Measurements from ENCODE around the gene NRXN3. TPM values are rescaled to one million over a fixed set of nuclear protein-coding genes. Genes with fewer than 3 reads are reported as not detected.

The NRXN3 gene
- total and polyA plus RNA-seq, 4 donors, result 0.07 to 1.2 (median 0.23) TPM

- Histone ChIP-seq H3K4me3 (ENCODE audit: low read depth in 1 of 3, low read length in 3 of 3) (no peak overlapping the region), H3K36me3 (ENCODE audit: control insufficient read depth in 4 of 4, insufficient read depth in 3 of 4, low read depth in 1 of 4, low read length in 3 of 4) (no peaks in the 10 kb centered on the region), H3K9ac (ENCODE audit: low read depth in 1 of 2, low read length in 2 of 2) (no peak overlapping the region), H3K27me3 (ENCODE audit: control insufficient read depth in 4 of 4, insufficient read depth in 4 of 4, low read length in 3 of 4) (peaks cover 0 to 7% (median 0%) of the 10 kb centered on the region in 4 donors), H3K27ac (ENCODE audit: low read depth in 1 of 2, low read length in 2 of 2) (no peak overlapping the region), H3K9me3 (ENCODE audit: control insufficient read depth in 4 of 4, low read length in 3 of 4) (no peaks in the 10 kb centered on the region), H3K4me1 (ENCODE audit: control insufficient read depth in 4 of 4, insufficient read depth in 4 of 4, low read length in 3 of 4) (no peaks in the 10 kb centered on the region)
- TF ChIP-seq FOXA2 (IDR thresholded peaks at IDR 0.05) (no peak), HNF4A (conservative IDR thresholded peaks at IDR 0.05) (no peak)
- WGBS, result 49% methylated on average over 3 of the region's 3 CpGs
- DNase-seq (ENCODE audit: low spot score), result no peak
Measured at GRCh38 chr14:78248501-78249090, 78.4 kb downstream of the NRXN3 start.

GRCh38 chr14:78251308-78251707 is 81.1 kb downstream of the NRXN3 start:
- Histone ChIP-seq H3K4me3 (ENCODE audit: low read depth in 1 of 3, low read length in 3 of 3) (no peak overlapping the region), H3K4me1 (ENCODE audit: control insufficient read depth in 4 of 4, insufficient read depth in 4 of 4, low read length in 3 of 4) (no peaks in the 10 kb centered on the region), H3K9me3 (ENCODE audit: control insufficient read depth in 4 of 4, low read length in 3 of 4) (no peaks in the 10 kb centered on the region), H3K36me3 (ENCODE audit: control insufficient read depth in 4 of 4, insufficient read depth in 3 of 4, low read depth in 1 of 4, low read length in 3 of 4) (no peaks in the 10 kb centered on the region), H3K27ac (ENCODE audit: low read depth in 1 of 2, low read length in 2 of 2) (no peak overlapping the region), H3K27me3 (ENCODE audit: control insufficient read depth in 4 of 4, insufficient read depth in 4 of 4, low read length in 3 of 4) (peaks cover 0 to 4% (median 0%) of the 10 kb centered on the region in 4 donors), H3K9ac (ENCODE audit: low read depth in 1 of 2, low read length in 2 of 2) (no peak overlapping the region)
- DNase-seq (ENCODE audit: low spot score), result no peak
- WGBS, result 69% methylated on average over 5 of the region's 5 CpGs
- TF ChIP-seq ATF3 (IDR thresholded peaks at IDR 0.05) (no peak), ZBTB33 (IDR thresholded peaks at IDR 0.05) (no peak), EGR1 (IDR thresholded peaks at IDR 0.05; ENCODE audit: low read depth in 2 of 2) (no peak), RAD21 (IDR thresholded peaks at IDR 0.05) (no peak), YY1 (IDR thresholded peaks at IDR 0.05) (no peak), NR2F2 (IDR thresholded peaks at IDR 0.05) (no peak), JUND (IDR thresholded peaks at IDR 0.05) (no peak), MAX (IDR thresholded peaks at IDR 0.05) (no peak), HNF4G (IDR thresholded peaks at IDR 0.05) (no peak), SP1 (IDR thresholded peaks at IDR 0.05) (no peak), RXRA (IDR thresholded peaks at IDR 0.05) (no peak), HNF4A (conservative IDR thresholded peaks at IDR 0.05) (no peak), TAF1 (conservative IDR thresholded peaks at IDR 0.05) (no peak), FOXA2 (IDR thresholded peaks at IDR 0.05) (no peak), GABPA (IDR thresholded peaks at IDR 0.05 in 1 of 2, conservative IDR thresholded peaks at IDR 0.05 in 1 of 2) (no peak), FOXA1 (IDR thresholded peaks at IDR 0.05) (no peak), CTCF (IDR thresholded peaks at IDR 0.05; ENCODE audit: low read depth, low read length, missing input control) (no peak)
- TF ChIP-seq, protein P1, sequence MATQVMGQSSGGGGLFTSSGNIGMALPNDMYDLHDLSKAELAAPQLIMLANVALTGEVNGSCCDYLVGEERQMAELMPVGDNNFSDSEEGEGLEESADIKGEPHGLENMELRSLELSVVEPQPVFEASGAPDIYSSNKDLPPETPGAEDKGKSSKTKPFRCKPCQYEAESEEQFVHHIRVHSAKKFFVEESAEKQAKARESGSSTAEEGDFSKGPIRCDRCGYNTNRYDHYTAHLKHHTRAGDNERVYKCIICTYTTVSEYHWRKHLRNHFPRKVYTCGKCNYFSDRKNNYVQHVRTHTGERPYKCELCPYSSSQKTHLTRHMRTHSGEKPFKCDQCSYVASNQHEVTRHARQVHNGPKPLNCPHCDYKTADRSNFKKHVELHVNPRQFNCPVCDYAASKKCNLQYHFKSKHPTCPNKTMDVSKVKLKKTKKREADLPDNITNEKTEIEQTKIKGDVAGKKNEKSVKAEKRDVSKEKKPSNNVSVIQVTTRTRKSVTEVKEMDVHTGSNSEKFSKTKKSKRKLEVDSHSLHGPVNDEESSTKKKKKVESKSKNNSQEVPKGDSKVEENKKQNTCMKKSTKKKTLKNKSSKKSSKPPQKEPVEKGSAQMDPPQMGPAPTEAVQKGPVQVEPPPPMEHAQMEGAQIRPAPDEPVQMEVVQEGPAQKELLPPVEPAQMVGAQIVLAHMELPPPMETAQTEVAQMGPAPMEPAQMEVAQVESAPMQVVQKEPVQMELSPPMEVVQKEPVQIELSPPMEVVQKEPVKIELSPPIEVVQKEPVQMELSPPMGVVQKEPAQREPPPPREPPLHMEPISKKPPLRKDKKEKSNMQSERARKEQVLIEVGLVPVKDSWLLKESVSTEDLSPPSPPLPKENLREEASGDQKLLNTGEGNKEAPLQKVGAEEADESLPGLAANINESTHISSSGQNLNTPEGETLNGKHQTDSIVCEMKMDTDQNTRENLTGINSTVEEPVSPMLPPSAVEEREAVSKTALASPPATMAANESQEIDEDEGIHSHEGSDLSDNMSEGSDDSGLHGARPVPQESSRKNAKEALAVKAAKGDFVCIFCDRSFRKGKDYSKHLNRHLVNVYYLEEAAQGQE (IDR thresholded peaks at IDR 0.05), result no peak
